ENCODE data around the gene AKAP10. TPM values are rescaled to one million over a fixed set of nuclear protein-coding genes. Genes with fewer than 3 reads are reported as not detected.
"Not testable (repeated sequence)": the region's sequence is repeated elsewhere in the genome, so short reads cannot be mapped to it uniquely, and the experiment has no call there.

The AKAP10 gene
- total RNA-seq, 1 donor from 2014 or later, result 16.9 TPM

DNA sequence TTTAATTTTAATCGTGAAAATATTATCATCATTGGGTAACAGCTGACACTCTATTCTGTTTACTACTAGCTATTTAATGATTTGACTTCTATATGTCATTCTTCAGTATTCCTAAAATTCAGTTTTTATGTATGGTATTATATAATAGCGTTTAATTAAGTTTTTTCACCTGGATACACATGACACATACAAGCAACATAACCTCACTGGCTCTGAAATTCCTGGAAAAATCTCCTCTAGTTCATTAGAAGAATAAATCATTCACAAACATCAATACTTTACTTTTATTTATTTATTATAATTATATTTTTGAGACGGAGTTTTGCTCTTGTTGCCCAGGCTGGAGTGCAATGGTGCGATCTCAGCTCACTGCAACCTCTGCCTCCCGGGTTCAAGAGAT, 44.0 kb downstream of the AKAP10 start:
- no peak for DNase-seq (ENCODE audit: low read depth, low spot score)

DNA sequence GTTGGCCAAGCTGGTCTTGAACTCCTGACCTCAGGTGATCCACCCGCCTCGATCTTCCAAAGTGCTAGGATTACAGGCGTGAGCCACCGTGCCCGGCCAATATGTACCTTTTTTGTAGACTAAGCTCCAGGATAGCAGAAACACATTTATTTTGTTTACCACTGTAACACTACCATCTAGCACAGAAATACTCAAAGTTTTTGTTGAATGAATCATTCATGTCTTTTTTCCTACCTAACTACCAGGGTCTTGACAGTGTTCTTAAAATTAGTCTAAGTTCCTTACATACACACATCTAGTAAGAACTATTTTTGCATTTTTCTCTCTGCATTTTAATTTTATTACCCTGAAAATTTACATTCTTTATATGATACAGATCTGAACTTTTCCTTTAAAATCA, 44.4 kb downstream of the AKAP10 start:
- no peak for DNase-seq (ENCODE audit: low read depth, low spot score)

DNA sequence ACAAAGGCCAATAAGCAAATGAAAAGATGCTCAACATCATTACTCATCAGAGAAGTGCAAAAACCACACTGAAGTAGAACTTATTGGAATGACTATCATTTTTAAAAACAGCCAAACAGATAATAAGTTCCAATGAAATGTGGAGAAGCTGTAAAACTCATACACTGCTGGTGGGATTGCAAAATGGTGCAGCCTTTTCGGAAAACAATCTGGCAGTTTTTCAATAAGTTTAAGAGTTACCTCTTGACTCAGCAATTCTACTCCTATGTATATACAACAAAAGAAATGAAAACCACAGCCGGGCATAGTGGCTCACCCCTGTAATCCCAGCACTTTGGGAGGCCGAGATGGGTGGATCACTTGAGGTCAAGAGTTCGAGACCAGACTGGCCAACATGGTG, 49.3 kb downstream of the AKAP10 start:
- DNase-seq (ENCODE audit: low read depth, low spot score), result no peak

DNA sequence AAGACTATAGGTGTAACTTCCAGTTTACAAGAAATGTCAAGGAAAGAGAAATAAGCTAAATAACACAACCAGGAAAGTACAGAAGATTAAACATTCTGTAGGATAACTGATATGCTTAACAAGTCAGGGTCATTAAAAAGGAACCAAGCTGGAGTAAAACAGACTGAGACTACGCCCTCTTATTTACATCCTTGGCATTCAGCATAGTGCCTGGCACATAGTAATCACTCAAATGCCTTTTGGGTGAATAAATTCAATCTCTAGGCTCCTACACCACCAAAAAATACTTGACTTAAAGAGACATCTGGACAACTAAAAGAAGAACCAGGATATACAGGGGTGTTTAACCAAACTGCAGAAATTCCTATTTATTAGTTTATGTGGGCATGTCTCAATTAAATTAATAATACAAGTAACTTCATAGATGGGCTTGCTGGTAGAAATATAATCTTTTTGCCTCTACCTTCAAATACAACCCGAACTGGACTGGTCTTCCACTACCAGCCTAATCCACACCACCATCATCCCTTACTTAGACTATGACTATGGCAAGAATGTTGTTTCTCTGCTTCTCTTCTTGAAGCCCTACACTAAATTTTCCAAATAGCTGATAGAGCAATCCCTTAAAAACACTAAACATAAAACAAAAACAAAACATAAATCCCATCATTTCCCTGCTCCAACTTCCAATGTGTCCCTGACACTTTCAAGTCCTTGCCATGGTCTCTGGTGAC, 62.2 kb downstream of the AKAP10 start:
- DNase-seq (ENCODE audit: low read depth, low spot score), result no peak

DNA sequence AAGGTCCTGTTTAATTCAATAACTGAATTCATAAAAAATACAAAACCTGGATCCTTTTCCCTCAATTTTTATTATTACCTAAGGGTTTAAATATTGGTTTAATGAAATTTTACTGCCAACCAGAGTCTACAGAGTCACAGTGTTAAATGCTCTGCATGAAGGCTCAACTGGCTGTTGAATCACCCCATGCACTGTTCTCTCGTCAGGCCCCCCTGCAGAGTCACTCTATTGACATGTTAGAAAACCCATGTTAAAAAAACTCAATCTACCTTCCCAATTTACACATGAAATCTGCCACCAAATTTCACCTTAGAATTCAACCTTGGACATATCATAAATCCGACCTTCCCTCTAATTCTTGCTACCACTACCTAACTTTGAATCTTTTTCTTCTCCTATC, 66.6 kb downstream of the AKAP10 start:
- DNase-seq (ENCODE audit: low read depth, low spot score), result no peak

DNA sequence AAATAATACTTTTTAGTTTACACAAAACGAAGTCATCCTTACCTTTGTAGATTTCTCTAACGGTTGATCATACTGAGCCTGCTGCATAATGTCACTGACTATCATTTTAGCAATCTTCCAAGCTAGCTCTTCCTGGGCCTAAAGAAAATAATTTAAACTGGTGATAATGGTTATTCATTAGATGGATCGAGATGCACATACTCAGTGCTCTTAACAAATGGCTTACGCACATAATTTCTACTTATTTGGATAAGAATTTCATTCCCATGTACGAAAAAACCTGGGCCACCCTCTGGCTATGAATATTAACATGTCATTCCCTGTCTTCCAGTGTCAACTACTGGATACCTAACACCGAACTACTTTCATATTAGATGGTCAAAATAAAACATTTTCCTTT, 68.5 kb downstream of the AKAP10 start:
- DNase-seq (ENCODE audit: low read depth, low spot score), result no peak

DNA sequence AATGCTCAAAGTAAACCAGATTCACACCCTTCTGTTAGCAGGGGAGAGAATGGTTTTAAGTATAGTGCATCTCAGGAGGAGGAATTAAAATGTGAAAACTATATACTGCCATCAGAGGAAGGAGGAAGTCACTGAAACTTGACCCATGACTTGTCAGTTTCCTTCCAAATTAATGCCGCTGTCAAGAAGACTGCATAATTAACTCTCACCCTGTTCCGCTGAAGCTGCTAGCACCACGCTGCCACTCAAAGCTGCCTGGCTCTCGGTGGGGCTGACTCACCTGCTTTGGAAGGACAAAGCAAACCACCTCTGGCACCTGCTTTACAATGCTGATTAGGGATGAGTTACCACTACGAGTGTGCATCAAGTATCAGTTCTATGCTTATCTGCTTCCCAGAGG, 72.1 kb downstream of the AKAP10 start:
- no peak for DNase-seq (ENCODE audit: low read depth, low spot score)

DNA sequence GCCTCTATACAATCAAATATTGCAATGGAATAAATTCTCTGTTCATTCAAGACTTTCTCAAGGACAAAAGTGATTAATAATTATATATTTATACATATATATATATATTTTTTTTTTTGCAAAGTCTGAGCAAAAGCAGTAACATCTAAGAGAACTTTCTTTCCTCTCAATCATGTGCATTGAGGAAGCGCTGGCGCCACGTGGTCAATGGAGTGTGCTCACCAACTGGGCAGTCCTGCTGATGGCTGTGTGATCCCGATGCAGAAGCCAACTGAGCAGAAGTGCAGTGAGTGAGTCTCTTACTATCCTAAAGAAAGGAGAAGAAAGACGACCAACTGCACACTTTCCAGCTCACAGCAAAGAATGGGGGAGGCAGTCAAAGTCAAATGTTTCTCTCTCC, 72.7 kb downstream of the AKAP10 start:
- no peak for DNase-seq (ENCODE audit: low read depth, low spot score)

DNA sequence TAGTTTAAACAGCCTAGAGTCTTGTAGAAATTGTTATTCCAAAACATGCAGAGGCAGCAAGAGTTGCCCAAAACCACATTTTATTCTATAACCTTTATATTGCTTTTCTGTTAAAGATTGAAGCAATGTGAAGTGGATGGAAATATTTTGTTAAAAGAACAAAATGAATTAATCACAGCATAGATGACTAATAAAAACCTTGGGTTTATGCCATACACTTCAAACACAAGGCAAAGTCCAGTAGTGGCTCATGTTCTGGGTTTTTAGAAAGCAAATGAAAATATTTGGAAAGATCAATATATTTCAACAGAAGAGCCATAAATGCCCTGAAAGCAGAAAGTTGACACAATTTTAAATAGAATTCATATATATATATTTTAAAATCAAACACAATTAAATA, 73.2 kb downstream of the AKAP10 start:
- DNase-seq (ENCODE audit: low read depth, low spot score), result no peak

DNA sequence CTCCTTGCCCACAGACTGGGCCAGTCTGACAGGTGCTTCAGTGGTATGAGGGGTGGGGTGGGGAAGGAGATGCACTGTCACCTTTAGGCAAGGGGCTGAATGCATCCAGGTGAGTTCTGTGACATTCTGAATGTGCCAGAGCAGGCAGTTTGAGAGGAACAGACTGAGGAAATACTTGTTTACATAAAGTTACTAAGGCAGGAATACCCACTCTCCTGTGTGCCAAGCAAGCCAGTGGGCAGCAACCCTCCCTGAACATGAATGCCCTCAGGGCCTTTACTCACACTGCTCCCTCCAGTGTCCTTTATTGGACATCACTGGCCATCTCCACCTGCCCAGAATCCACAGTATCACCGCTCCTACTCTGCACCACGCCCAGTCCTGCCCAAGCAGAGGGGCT, 76.8 kb downstream of the AKAP10 start:
- no peak for DNase-seq (ENCODE audit: low read depth, low spot score)

DNA sequence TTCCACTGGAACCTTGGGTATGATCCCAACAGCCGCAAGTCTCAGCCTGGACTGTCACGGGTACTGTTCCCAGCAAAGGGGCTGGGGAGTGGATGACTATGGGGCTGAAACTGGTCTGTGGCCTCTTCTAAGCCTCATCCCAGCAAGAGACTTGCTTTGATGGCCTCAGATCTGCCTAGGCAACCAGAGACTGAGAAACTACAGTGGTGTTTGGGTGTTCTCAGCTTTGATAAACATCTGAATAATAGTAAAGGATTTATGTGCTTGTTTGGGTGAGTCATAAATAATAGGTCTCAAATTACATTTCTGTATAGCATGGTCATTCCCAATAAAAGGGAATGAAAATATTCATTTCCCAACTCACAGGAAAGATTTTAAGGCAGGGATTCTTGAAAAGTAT, 79.7 kb downstream of the AKAP10 start:
- no peak for DNase-seq (ENCODE audit: low read depth, low spot score)

DNA sequence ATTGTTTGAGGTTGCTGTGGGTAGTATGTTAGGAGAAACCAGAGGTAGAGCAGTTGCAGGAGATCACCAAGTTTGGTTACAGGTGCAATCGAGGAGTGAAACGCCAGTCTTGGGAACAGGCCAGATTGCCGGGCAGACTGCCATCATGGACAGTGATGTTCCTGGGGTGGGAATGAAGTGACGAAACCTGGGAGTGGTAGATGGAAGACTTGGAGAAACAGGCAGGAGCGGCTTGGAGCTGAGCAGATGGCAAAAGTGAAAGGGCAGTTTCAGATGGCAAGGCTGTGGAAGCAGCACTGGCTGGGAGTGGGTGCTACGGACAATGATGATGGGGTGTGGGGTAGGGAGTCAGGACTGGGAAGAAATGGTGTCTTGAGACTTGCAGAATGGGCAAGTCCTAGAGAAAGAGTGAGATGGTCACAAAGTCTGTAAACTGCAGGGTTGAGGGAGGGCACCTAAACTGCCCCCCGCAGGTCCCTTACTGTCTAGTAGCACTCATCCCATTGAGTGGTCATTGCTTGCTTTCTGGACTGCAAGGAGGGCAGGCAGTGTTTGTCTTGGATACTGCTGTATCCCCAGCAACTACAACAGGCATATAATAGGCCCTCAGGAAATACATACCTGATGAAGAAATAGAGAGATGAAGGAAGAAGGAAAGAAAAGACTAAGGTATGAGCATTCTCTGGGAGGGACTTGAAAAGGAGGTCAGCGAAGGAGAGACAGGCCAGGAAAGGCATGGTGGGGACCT, 80.4 kb downstream of the AKAP10 start:
- no peak for DNase-seq (ENCODE audit: low read depth, low spot score)

DNA sequence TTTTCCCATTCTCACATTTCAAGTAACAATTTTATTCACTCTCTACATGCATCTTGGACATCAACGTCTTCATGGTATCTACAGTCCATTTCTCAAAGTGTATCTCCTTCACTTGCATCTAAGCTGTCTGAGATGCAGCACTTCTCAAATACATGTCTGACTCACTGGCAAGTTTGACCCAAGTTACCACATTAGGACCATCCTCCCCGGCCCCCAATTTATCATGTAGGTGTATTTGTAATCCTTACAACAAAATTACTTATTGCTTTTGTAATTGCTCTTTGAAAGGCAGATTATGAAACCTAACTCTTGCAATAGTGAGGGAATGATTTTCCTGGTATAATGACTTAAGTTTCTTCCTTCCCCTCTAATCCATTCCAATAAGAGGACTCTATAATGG, 80.9 kb downstream of the AKAP10 start:
- no peak for DNase-seq (ENCODE audit: low read depth, low spot score)

DNA sequence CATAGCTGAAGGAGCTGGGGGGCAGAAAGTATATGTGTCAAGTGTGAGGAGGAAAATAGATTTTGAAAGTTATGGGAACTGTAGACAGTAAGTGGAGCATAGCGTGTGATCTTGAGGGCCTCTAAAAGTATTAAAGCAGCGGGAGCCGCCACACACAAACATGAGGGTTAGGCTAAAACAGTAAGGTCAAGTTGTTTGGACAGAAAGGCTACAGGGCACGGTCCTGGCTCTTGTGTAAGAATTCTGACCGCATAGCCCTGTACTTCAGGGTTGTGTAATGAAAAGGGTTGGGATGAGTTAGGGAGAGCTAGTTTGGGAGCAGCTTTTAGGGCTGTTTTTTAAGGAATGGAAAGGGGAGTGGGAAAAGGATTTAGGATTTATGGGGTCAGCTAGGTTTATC, 87.1 kb downstream of the AKAP10 start:
- DNase-seq (ENCODE audit: low read depth, low spot score), result not testable (repeated sequence)

DNA sequence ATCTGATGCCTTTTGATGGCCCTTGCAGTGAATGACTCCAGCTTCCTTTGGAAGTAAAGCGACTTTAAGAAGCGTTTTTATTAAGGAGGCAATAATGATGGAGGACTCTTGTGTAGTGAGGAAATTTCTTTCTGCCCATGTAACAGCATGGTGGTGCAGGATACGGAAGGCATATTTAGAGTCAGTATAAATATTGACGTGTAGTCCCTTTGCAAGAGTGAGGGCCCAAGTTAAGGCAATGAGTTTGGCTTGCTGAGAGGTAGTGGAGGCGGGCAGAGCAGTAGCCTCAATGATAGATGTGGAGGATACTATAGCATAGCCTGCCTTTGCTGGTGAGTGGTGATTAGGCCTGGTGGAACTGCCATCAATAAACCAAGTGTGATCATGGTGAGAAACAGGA, 87.6 kb downstream of the AKAP10 start:
- not testable (repeated sequence) for DNase-seq (ENCODE audit: low read depth, low spot score)

DNA sequence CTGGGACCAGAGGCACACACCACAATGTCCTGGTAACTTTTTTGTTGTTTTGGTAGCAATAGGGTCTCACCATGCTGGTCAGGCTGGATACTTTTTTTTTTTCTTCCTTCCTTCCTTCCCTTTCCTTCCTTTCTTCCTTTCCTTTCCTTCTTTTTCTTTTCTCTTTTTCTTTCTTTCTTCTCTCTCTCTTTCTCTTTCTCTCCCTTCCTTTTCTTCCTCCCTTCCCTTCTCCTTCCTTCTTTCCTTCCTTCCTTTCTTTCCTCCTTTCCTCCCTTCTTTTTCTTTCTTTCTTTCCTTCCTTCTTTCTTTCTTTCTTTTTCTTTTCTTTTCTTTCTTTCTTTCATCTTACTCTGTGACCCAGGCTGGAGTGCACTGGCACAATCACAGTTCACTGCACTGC, 91.5 kb downstream of the AKAP10 start:
- DNase-seq (ENCODE audit: low read depth, low spot score), result no peak

DNA sequence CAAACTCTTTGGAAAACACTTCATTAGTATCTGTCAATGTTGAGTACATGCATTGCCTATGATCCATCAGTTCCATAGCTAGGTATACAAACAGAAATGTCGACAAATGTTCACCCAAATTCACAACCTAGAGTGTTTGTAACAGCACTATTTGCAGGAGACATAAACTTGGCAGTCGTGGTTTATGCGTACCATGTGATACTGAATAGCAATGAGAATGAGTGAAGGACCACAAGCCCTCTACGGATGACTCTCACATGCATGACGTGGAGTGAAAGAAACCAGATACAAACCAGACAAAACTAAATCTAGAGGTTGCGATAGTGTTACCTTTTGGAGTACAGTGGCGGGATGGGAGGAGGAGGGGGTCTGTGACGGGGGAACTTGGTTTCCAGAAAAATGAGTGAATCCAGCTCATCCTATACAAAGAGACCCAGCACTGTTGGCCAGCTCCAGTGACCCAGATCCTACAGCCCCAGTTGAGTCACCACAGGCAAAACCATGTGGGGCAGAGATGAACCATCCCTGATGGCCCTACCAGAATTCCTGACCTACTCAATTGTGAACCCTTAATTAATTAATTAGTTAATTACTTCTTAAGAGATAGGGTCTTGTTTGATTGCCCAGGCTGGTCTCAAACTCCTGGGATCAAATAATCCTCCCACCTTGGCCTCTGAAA, 94.0 kb downstream of the AKAP10 start:
- no peak for DNase-seq (ENCODE audit: low read depth, low spot score)

DNA sequence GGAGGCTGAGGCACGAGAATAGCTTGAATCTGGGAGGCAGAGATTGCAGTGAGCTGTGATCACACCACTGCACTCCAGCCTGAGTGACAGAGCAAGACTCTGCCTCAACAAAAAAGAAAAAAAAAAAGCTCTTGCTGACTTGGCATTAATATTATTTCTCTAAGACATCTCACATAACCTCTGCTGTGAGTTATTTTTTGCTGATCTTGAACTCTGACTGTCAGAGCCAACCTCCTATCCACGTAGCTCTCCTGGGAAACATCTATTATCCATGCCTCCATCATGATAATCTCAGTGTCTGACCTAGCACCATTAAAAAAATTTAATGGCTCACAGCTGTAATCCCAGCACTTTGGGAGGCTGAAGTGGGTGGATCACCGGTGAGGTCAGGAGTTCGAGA, 97.2 kb downstream of the AKAP10 start:
- DNase-seq (ENCODE audit: low read depth, low spot score), result no peak

DNA sequence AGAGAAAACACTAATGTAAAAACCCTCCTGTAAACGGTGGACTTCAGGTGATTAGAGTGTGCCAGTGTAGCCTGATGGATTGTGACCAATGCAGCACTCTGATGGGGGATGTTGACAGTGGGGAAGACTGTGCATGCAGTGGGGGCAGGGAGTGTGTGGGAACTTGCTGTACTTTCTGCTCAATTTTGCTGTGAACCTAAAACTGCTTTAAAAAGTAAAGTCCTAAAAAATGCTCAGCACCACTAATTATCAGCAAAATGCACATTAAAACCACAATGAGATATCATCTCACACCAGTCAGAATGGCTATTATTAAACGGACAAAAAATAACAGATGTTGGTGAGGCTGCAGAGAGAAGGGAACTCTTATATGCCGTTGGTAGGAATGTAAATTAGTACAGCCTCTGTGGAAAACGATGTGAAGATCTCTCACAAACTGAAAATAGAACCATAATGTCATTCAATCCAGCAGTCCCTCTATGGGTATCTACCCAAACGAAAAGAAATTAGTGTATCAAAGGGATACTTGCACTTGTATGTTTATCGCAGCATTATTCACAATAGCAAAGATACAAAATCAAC, 100.2 kb downstream of the AKAP10 start:
- no peak for DNase-seq (ENCODE audit: low read depth, low spot score)

DNA sequence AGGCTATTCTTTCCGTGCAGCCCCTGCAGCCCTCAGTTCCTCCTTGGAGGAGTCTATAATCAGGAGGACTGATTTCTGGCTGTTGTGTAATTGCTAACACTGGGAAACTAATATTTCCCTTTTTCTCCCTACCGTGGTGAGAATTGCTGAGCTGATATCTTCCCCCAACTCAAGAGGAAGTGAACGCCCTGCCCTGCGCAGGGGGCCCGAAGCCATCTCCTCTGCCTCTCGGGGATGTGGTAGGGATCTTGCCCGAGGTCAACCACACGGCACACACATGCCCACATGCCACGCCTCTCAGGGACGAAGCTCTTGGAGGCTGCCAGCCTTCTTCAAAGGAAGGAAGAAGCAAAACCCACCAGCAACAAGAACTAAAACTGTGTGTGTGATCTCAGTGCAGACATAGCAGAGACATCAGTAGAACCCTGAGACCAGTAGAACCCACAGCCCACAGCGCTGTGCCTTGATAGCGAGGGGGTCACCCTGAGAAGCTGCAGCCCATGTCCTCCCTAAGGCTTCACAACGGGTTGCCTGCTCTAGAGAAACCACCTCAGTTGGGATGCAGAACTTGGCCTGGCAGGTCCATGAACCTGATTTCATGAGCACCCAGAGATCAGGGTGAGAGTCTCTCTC, 101.0 kb downstream of the AKAP10 start:
- no peak for DNase-seq (ENCODE audit: low read depth, low spot score)

DNA sequence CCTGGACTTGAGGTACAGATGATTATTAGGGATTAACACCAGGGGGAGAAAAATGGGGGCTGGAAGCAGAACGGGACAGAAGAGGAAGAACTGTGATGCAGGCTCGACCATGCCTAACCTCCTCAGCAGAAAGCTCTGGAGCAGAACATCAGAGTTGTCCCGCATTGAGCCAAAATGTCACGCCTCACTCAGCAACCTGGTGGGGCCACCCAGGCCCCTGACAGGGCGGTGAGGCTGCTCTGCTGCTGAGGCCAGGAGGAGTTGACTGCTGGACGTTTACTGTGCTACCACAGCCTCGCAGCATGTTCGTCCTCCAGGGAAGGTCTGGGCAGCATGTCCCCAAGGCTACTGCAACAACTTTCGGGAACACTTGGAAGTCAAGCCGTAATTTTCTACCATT, 103.4 kb downstream of the AKAP10 start:
- DNase-seq (ENCODE audit: low read depth, low spot score), result no peak

DNA sequence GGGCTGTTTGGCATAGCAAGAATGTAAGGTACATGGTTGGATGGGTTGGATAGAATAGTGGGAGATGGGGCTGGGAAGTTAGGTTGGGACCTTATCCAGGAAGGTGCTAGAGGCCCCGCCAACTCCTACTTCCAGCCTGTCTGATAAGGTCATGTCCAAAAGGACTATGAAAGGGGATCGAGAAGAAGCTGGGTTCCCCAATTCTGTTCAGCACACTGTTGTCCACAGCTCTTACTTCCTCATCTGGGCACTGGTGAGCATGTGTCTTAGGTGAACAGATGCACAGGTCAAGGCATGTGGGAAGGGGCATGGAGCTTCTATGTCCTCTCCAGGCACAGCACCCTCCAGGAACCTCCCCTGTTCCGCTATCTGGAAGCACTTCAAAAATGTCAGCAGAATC, 104.3 kb downstream of the AKAP10 start:
- no peak for DNase-seq (ENCODE audit: low read depth, low spot score)

Measured in pulmonary artery endothelial cell (primary cell).